ENCODE measurements around the gene BUD13. TPM values are rescaled to one million over a fixed set of nuclear protein-coding genes. Genes with fewer than 3 reads are reported as not detected.

Gene BUD13
- total RNA-seq, 6 experiments from 2014 or later, result 9.1 to 14.3 (median 13.2) TPM

- DNase-seq, result no peak
- Mint-ChIP-seq H3K4me1 (ENCODE audit: low read depth) (no peaks in the 10 kb centered on the region), H3K27ac (no peak overlapping the region), H3K4me3 (no peak overlapping the region), H3K27me3 (ENCODE audit: insufficient read depth) (peaks cover 30% of the 10 kb centered on the region), H3K36me3 (ENCODE audit: low read depth) (no peaks in the 10 kb centered on the region), H3K9me3 (no peaks in the 10 kb centered on the region)
- TF ChIP-seq CTCF (IDR thresholded peaks at IDR 0.05), result peak; percentile 49; the same call in 1 of the 2 replicates
These were observed 57.4 kb downstream of the BUD13 start for GRCh38 chr11:116715383-116715782.

- Mint-ChIP-seq H3K27me3 (ENCODE audit: insufficient read depth) (peaks cover 34% of the 10 kb centered on the region), H3K36me3 (ENCODE audit: low read depth) (no peaks in the 10 kb centered on the region), H3K4me3 (no peak overlapping the region), H3K27ac (no peak overlapping the region), H3K4me1 (ENCODE audit: low read depth) (no peaks in the 10 kb centered on the region), H3K9me3 (no peaks in the 10 kb centered on the region)
- DNase-seq, result no peak
- no peak for TF ChIP-seq CTCF (IDR thresholded peaks at IDR 0.05)
These were observed 57.9 kb downstream of the BUD13 start for GRCh38 chr11:116714902-116715301.

GRCh38 chr11:116712428-116712827 is 60.4 kb downstream of the BUD13 start:
- no peaks in the 10 kb centered on the region for H3K4me1 Mint-ChIP-seq (ENCODE audit: low read depth)
- H3K27ac Mint-ChIP-seq, result no peak overlapping the region
- no peak overlapping the region for H3K4me3 Mint-ChIP-seq
- peaks cover 33% of the 10 kb centered on the region for H3K27me3 Mint-ChIP-seq (ENCODE audit: insufficient read depth)
- no peak for TF ChIP-seq CTCF (IDR thresholded peaks at IDR 0.05)
- H3K9me3 Mint-ChIP-seq, result no peaks in the 10 kb centered on the region
- DNase-seq, result no peak
- no peaks in the 10 kb centered on the region for H3K36me3 Mint-ChIP-seq (ENCODE audit: low read depth)

GRCh38 chr11:116710762-116711161 is 62.0 kb downstream of the BUD13 start:
- Mint-ChIP-seq H3K9me3 (no peaks in the 10 kb centered on the region), H3K27ac (no peak overlapping the region), H3K4me3 (no peak overlapping the region), H3K27me3 (ENCODE audit: insufficient read depth) (peaks cover 40% of the 10 kb centered on the region), H3K36me3 (ENCODE audit: low read depth) (no peaks in the 10 kb centered on the region), H3K4me1 (ENCODE audit: low read depth) (no peaks in the 10 kb centered on the region)
- no peak for DNase-seq
- no peak for TF ChIP-seq CTCF (IDR thresholded peaks at IDR 0.05)

GRCh38 chr11:116710001-116710674 is 62.6 kb downstream of the BUD13 start:
- Mint-ChIP-seq H3K4me1 (ENCODE audit: low read depth) (no peaks in the 10 kb centered on the region), H3K27me3 (ENCODE audit: insufficient read depth) (peaks cover 46% of the 10 kb centered on the region)
- TF ChIP-seq CTCF (IDR thresholded peaks at IDR 0.05), result no peak

More at GRCh38 chr11:116710001-116710674, 62.6 kb downstream of the BUD13 start:
- no peak for DNase-seq
- H3K4me3 Mint-ChIP-seq, result no peak overlapping the region
- no peaks in the 10 kb centered on the region for H3K36me3 Mint-ChIP-seq (ENCODE audit: low read depth)
- H3K9me3 Mint-ChIP-seq, result no peaks in the 10 kb centered on the region
- H3K27ac Mint-ChIP-seq, result no peak overlapping the region
